Measurements from ENCODE around the gene LSM3. TPM values are rescaled to one million over a fixed set of nuclear protein-coding genes. Genes with fewer than 3 reads are reported as not detected.

The LSM3 gene
- total and polyA plus RNA-seq, 9 of the 15 experiments (the other 6 are each of a cell fraction or from before 2014, with no cell fraction given): 33.8 to 203 (median 61.2) TPM

DNA sequence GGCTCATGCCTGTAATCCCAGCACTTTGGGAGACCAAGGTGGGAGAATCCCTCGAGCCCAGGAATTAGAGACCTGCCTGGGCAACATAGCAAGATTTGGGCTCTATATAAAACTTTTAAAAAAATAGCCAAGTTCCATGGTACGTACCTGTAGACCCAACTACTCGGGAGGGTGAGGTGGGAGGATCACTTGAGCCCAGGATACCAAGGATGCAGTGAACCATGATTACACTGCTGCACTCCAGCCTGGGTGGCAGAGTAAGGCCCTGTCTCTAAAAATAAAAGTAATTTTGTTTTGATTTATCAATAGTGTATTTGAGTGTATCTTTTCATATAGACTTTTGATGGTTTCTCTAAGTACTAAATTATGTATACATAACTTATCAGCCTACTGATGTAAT is 63.1 kb downstream of the LSM3 start (continued):
- TF ChIP-seq ZNF318 (IDR thresholded peaks at IDR 0.05; ENCODE audit: borderline replicate concordance in 1 of 2, low read depth in 1 of 2): no peak
- no peak for TF ChIP-seq ZNF277 (CRISPR knock-in tag; IDR thresholded peaks at IDR 0.05; ENCODE audit: borderline replicate concordance)
- TF ChIP-seq NBN (IDR thresholded peaks at IDR 0.05; ENCODE audit: low read depth): no peak
- TF ChIP-seq MLLT1 (IDR thresholded peaks at IDR 0.05): no peak
- no peak for TF ChIP-seq SNIP1 (IDR thresholded peaks at IDR 0.05; ENCODE audit: low read depth)
- TF ChIP-seq MEF2D (tag; conservative IDR thresholded peaks at IDR 0.05; ENCODE audit: low read depth): no peak
- no peak for TF ChIP-seq ZNF224 (CRISPR knock-in tag; IDR thresholded peaks at IDR 0.05)
- no peak for TF ChIP-seq PCBP2 (IDR thresholded peaks at IDR 0.05; ENCODE audit: low read depth, low read length, poor library complexity, severe bottlenecking)
- TF ChIP-seq ZNF583 (CRISPR knock-in tag; IDR thresholded peaks at IDR 0.05): no peak

Measured in K562 (cell line).